HEK293T (cell line): ENCODE results near the gene NR2C2.

Source experiments
- FOXM1 ChIP-seq: fragments of 450-650 bp; IDR thresholded peaks from 2 replicates; pipeline ENCODE4 v1.6.1; 2017; ENCODE audit warnings: mild to moderate bottlenecking, borderline replicate concordance
- LEF1 ChIP-seq: fragments of 450-650 bp; IDR thresholded peaks from 2 replicates; pipeline ENCODE4 v1.6.1; 2017; ENCODE audit warnings: mild to moderate bottlenecking, borderline replicate concordance

DNA sequence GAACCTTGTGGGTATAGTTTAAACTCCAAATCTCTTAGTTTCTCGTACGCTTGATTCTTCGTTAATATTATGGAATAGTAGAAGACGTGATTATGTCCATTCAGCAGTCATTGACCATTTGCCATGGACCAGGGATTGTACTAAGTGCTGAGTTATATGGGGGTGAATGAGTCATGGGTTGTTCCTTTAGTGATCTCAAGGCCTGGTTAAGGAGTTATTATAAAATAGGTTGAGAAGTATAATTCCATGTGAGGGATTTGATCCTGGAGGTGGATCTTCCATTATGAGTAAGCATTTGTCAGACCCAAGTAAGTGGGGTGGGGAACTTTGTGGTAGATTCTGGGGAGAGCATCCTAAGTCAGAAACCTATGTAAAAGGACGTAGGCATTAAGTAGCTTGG, 15.4 kb downstream of the NR2C2 start:
- no peak for TF ChIP-seq FOXM1
- no peak for TF ChIP-seq LEF1
